SK-N-MC (cell line): ENCODE measurements around the gene COMMD1.

Experiments
- EZH2 ChIP-seq: fragments of 200-600 bp; sonication (generic); IDR thresholded peaks from one replicate; pipeline ENCODE4 v1.6.1; 2017; ENCODE audit warnings: antibody characterized with exemption
- FOXP2 ChIP-seq: optimal IDR thresholded peaks from 2 replicates; pipeline ENCODE3; 2011; ENCODE audit warnings: mild to moderate bottlenecking, moderate library complexity; ENCODE audit not compliant: insufficient read depth; ENCODE audit errors: extremely low read length, control extremely low read depth
- POLR2AphosphoS5 ChIP-seq: IDR thresholded peaks from 2 replicates; pipeline ENCODE4 v1.6.1; 2012; ENCODE audit warnings: mild to moderate bottlenecking, low read depth, low read length, borderline replicate concordance

DNA sequence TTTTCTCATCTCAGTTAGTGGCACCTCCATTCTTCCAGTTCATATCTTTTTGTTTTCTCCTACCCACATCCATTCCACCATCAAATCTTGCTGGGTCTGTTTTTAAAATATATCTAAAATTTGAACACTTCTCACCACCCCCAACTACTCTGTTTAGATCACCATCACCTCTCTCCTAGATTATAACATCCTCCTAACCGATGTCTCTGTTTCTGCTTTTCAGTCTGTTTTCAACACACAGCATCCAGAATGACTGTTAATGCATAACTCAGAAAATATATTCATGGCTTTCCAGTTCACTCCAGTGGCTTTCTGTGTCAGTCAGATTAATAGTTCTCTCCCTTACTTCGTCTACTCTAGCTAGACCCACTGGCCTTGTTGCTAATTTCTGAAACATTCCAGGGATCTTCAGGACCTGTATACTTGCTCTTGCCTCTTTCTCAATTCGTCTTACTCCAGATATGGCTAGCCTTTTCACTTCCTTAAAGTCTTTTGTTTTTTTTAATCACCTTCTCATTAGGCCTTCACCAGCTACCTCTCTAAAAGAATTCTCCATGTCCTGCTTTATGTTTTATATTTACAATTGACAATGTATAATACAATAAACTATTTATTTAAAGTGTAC, 105.3 kb downstream of the COMMD1 start:
- TF ChIP-seq EZH2 (no peak), POLR2AphosphoS5 (no peak), FOXP2 (no peak)
